Measurements from ENCODE around the gene GPC1. TPM values are rescaled to one million over a fixed set of nuclear protein-coding genes. Genes with fewer than 3 reads are reported as not detected.

The GPC1 gene
- total RNA-seq, 1 donor from 2014 or later = 14.2 TPM

DNA sequence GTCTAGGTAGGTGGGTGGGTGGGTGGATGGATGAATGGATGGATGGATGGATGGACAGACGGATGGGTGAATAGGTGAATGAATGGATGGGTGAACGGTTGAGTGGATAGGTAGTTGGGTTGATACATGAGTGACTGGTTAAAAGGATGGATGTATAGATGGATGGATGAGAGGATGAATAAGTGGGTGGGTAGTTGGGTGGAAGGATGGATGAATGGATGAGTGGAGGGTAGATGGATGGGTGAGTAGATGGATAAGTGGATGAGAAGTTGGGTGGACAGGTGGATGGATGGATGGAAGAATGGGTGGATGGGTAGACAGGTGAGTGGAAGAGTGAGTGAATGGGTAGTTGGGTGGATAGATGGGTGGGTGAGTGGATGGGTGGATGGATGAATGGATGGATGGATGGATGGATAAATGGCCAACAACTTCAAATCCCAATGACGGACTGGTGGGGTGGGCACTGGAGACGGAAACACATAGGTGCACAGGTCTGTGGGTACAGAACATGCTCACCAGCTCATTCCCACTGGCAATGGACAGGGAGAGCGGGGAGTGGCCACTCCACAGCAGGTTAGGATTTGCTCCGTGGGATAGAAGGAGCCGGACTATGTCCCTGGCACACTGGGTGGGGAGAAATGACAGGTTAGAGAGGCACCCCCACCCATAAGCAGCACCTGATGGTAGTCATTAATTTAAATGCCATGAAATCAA is 73.5 kb downstream of the GPC1 start:
- Histone ChIP-seq H3K27me3 (no peaks in the 10 kb centered on the region), H3K36me3 (no peaks in the 10 kb centered on the region), H3K9ac (no peak overlapping the region), H2AFZ (replicated peaks) (no peak overlapping the region), H3K4me2 (no peak overlapping the region), H4K20me1 (ENCODE audit: low read depth) (no peaks in the 10 kb centered on the region), H3K4me3 (no peak overlapping the region), H3K79me2 (ENCODE audit: low read depth) (no peaks in the 10 kb centered on the region), H3K27ac (no peak overlapping the region), H3F3A (ENCODE audit: low read depth) (no peaks in the 10 kb centered on the region), H3K9me3 (ENCODE audit: low read depth) (no peaks in the 10 kb centered on the region), H3K4me1 (no peaks in the 10 kb centered on the region)
- peaks cover 6% of the 10 kb centered on the region for H3K4me1 Mint-ChIP-seq
- TF ChIP-seq EZH2phosphoT487 (IDR thresholded peaks at IDR 0.05) = no peak
- TF ChIP-seq, protein P1, sequence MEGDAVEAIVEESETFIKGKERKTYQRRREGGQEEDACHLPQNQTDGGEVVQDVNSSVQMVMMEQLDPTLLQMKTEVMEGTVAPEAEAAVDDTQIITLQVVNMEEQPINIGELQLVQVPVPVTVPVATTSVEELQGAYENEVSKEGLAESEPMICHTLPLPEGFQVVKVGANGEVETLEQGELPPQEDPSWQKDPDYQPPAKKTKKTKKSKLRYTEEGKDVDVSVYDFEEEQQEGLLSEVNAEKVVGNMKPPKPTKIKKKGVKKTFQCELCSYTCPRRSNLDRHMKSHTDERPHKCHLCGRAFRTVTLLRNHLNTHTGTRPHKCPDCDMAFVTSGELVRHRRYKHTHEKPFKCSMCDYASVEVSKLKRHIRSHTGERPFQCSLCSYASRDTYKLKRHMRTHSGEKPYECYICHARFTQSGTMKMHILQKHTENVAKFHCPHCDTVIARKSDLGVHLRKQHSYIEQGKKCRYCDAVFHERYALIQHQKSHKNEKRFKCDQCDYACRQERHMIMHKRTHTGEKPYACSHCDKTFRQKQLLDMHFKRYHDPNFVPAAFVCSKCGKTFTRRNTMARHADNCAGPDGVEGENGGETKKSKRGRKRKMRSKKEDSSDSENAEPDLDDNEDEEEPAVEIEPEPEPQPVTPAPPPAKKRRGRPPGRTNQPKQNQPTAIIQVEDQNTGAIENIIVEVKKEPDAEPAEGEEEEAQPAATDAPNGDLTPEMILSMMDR (IDR thresholded peaks at IDR 0.05) = no peak
- no peak for TF ChIP-seq EZH2 (IDR thresholded peaks at IDR 0.05)
- peaks cover 3% of the 10 kb centered on the region for H3K36me3 Mint-ChIP-seq
- no peak overlapping the region for H3K4me3 Mint-ChIP-seq
- no peaks in the 10 kb centered on the region for H3K9me3 Mint-ChIP-seq
- DNase-seq (ENCODE audit: low spot score) = no peak
- no peak overlapping the region for H3K27ac Mint-ChIP-seq
- peaks cover 6% of the 10 kb centered on the region for H3K27me3 Mint-ChIP-seq (ENCODE audit: insufficient read depth, low read depth)

- H3K27me3 ChIP-seq = no peaks in the 10 kb centered on the region
- no peaks in the 10 kb centered on the region for H3K9me3 Mint-ChIP-seq
- no peaks in the 10 kb centered on the region for H4K20me1 ChIP-seq (ENCODE audit: low read depth)
- no peak overlapping the region for H3K27ac Mint-ChIP-seq
- TF ChIP-seq, protein P1 (IDR thresholded peaks at IDR 0.05) = no peak
- no peak for TF ChIP-seq EZH2 (IDR thresholded peaks at IDR 0.05)
- no peak for TF ChIP-seq EZH2phosphoT487 (IDR thresholded peaks at IDR 0.05)
- H3K9ac ChIP-seq = no peak overlapping the region
- H3K27ac ChIP-seq = no peak overlapping the region
- H3K36me3 Mint-ChIP-seq = peaks cover 3% of the 10 kb centered on the region
- H3K79me2 ChIP-seq (ENCODE audit: low read depth) = no peaks in the 10 kb centered on the region
- H3K4me1 ChIP-seq = no peaks in the 10 kb centered on the region
- H3K4me1 Mint-ChIP-seq = peaks cover 7% of the 10 kb centered on the region
- no peak overlapping the region for H3K4me2 ChIP-seq
- H3K4me3 Mint-ChIP-seq = no peak overlapping the region
- no peaks in the 10 kb centered on the region for H3K36me3 ChIP-seq
- H3K27me3 Mint-ChIP-seq (ENCODE audit: insufficient read depth, low read depth) = peaks cover 6% of the 10 kb centered on the region
- DNase-seq (ENCODE audit: low spot score) = no peak
- H3F3A ChIP-seq (ENCODE audit: low read depth) = no peaks in the 10 kb centered on the region
- no peak overlapping the region for H3K4me3 ChIP-seq
- H3K9me3 ChIP-seq (ENCODE audit: low read depth) = no peaks in the 10 kb centered on the region
- H2AFZ ChIP-seq (replicated peaks) = no peak overlapping the region
Observed at GRCh38 chr2:240509667-240510512, 74.4 kb downstream of the GPC1 start.

- Histone ChIP-seq H3K4me3 (no peak overlapping the region), H3F3A (ENCODE audit: low read depth) (no peaks in the 10 kb centered on the region), H3K9me3 (ENCODE audit: low read depth) (no peaks in the 10 kb centered on the region), H3K4me2 (no peak overlapping the region), H3K27me3 (no peaks in the 10 kb centered on the region), H3K36me3 (no peaks in the 10 kb centered on the region), H3K79me2 (ENCODE audit: low read depth) (no peaks in the 10 kb centered on the region), H4K20me1 (ENCODE audit: low read depth) (no peaks in the 10 kb centered on the region), H3K4me1 (no peaks in the 10 kb centered on the region), H3K27ac (no peak overlapping the region), H2AFZ (replicated peaks) (no peak overlapping the region), H3K9ac (no peak overlapping the region)
- Mint-ChIP-seq H3K4me3 (peak overlapping the region; percentile 27), H3K27me3 (ENCODE audit: insufficient read depth, low read depth) (peaks cover 5% of the 10 kb centered on the region), H3K27ac (no peak overlapping the region), H3K9me3 (no peaks in the 10 kb centered on the region), H3K36me3 (peaks cover 3% of the 10 kb centered on the region), H3K4me1 (peaks cover 7% of the 10 kb centered on the region)
- TF ChIP-seq EZH2 (IDR thresholded peaks at IDR 0.05) = no peak
- no peak for TF ChIP-seq EZH2phosphoT487 (IDR thresholded peaks at IDR 0.05)
- TF ChIP-seq, protein P1 (IDR thresholded peaks at IDR 0.05) = no peak
- no peak for DNase-seq (ENCODE audit: low spot score)
Observed at GRCh38 chr2:240510513-240511210, 75.2 kb downstream of the GPC1 start.

All from neural progenitor cell (in vitro differentiated cells).